HG02938 (cell line): ENCODE data around the gene PRR5L.

Source experiments
- ATAC-seq: cut with Tn5 transposase; IDR thresholded peaks from one replicate; pipeline ENCODE4 v1.9.1; 2021; ENCODE audit warnings: mild to moderate bottlenecking, moderate library complexity; ENCODE audit not compliant: unreplicated experiment

PRR5L gene

DNA sequence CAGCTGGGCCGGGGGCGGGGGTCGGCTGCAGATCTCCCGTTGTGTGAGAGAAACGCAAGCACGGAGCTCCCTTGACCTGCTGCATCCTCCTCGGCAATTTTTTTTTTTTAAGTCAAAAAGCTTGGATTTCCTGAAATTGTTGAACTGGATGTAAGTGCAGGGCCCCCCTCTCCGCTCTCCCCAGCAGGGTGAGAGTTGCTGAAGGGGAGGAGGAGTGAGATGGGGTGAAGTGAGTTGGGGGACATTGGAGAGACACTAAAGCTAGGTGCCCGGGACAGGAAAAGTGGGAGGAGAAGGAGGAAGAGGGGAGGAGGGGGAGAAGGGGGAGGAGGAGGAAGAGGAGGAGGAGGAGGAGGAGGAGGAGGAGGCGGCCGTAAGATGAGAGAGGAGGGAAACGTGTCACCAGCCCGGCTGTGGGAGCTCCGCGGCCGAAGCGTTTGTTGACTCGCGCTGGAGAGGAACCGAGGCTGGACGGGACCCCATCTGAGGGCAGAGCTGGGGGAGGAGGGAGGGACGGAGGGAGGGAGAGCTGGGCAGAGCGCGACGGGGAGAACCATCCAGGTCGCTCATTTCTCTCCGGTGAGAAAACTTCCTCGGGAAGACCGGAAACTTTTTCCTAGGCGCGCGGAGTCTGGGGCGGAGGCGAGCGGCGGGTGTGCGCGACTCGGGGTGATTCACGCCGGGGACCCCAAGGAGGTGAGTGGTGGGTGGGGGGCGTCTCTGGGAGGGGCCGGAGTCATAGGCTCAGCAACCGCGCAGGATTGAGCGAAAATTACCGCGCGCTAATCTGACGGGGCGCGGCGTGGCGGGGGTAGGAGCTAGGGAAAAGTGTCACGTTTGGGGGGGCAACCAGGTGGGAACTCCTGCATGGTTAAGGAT lies 80.2 kb downstream of the PRR5L start:
- no peak for ATAC-seq

DNA sequence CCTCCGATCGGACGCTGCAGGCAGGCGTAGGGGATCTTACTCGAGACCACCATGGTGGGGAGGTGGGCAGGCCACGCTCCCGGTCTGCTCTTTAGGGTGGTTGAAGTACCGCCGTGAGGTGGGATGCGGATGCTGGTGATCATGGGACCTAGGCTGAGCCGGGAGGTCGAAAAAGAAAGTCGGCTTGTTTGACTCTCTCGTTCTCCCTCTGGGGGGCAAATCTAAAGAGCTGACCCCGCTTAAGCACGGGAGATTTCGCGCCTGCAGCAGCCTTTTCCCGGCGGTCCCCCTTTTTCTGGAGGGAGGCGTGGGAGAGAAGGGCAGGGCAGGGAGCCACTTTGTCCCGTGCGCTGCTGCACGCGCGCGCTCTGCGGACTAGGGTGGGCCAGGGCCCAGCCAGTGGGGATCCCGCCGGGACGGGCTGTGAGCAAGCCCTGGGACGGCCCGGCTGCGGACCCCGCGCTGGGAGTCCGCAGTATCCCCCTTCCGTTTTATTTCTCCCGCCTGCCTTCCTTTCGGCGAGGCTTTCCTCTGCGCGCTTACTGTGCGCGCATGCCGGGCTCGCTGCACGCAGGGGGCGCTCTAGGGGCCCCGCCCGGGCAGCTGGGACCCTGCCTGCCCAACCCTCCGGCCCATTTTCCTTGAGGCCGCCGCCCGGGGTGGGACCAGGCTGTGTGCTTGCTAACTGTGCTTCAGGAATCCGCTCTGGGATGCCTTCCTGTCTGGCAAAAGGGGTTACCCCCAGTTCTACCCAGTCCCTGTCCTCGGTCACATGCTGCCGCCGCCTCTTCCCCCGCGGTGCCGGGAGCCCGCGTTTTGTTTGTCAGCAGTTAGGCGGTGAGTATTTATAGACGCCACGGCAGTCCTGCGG lies 81.0 kb downstream of the PRR5L start:
- no peak for ATAC-seq

- ATAC-seq = no peak
These were observed 81.9 kb downstream of the PRR5L start for GRCh38 chr11:36377759-36378564.

DNA sequence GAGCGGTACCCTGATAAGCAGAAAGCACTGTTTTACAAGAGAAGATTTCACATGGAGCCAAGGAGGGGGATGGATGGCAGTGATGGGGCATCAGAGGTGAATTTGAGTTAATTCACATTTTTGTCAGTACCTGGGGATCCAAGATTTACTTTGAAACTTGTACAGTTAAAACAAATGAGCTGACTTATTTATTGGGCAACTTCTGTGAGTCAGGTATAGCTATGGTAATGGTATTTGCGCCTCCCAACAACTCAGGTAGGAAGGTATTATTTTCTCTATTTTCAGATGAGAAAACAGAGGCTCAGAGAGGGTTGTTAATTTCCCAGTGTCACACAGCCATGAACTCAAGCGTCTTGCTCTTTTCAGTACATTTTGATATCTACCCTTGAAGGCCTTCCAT lies 83.6 kb downstream of the PRR5L start:
- no peak for ATAC-seq

DNA sequence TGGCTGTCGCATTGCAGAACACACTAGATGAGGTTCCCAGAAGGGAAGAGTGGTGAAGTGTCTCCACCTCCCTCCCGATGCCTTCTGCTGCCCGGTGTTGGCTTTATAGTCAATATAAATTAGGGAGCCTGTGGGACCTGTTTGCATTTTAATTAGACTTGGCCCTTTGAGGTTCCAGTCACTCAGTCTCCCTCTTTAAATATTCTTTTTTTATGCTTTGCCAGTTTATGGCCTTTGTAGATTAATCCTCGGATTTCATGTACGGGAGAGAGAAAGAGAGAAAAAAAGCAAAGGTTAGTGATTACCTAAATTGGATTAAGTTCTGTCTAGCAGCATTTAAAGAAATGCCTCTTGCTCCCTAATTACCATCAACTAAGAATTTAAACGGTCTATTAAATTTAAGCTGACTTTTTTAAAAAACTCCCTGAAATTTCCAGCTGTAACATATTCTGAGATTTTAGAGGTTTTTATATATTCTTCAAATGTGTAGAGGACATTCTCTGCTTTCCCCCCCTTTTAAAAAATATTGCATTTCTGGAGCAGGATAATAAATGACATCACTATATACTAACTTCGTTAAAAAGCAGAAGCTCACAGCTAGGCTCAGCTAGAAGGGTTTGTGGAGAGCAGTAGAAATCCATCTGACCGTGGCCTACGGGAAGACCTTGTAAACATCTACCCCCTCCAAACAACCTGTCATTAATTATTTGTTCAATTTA lies 84.4 kb downstream of the PRR5L start:
- no peak for ATAC-seq

GRCh38 chr11:36381015-36381360 lies 84.9 kb downstream of the PRR5L start:
- no peak for ATAC-seq

DNA sequence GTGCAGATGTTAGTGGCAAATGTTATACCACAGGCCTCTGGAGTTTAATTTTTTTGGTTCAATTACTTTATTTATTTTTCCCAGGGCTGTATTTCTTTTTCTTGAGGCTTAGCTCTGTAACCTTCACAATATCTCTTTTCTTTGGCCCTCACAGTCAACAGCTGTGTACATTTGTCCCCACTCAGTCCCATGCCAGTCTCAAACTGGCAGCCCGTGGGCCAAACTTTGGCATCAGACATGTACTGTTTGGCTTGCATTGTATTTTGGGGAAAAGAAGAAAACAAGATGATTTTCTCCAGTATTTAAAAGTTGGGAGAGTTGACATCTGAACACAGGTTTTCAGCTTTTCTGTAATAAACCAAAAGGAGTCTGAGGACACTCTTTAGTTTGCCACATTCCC lies 87.1 kb downstream of the PRR5L start:
- ATAC-seq = no peak

- ATAC-seq = no peak
These were observed 89.3 kb downstream of the PRR5L start for GRCh38 chr11:36385121-36385970.

- ATAC-seq = no peak
These were observed 90.3 kb downstream of the PRR5L start for GRCh38 chr11:36386411-36386810.

DNA sequence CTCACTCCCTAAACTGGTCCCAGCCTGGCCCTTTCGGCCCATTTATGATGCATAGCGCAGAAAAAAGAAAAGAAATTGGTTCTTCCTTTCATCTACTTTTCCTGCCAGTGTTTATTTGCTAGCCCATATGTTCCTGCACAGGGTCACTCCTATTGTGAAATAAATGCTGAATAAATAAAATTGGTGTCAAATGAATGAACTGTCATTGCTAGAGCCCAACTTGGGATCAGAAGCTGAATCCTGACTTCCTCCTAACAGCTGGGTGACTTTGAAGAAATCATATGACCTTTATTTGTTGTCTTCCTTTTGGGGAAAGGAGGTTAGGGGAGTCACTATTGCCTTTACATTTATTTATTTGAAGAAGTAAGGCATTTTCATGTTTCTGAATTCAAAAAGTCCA lies 92.0 kb downstream of the PRR5L start:
- ATAC-seq = no peak

DNA sequence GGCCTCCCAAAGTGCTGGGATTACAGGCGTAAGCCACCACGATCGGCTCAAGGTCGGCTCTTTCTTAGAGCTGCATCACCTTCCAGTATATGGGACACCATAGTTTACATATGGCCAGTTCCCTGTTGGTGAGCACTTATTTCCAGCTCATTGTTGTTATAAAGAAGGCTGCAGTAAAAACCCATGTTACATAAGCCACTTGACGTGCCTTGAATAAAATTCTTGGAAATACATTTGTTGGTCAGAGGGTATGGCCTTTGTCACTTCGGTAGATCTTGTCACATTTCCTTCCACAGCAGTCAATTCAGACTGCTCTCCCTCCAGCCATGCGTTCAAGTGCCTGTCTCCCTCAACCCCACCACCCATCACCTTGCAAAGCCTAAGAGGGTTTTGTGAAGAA lies 92.9 kb downstream of the PRR5L start:
- ATAC-seq = no peak

- no peak for ATAC-seq
These were observed 93.7 kb downstream of the PRR5L start for GRCh38 chr11:36389811-36390210.

- ATAC-seq = no peak
These were observed 94.9 kb downstream of the PRR5L start for GRCh38 chr11:36390963-36391471.

GRCh38 chr11:36392196-36392595 lies 96.1 kb downstream of the PRR5L start:
- ATAC-seq = no peak

GRCh38 chr11:36394056-36394455 lies 98.0 kb downstream of the PRR5L start:
- ATAC-seq = no peak

GRCh38 chr11:36394926-36395325 lies 98.8 kb downstream of the PRR5L start:
- no peak for ATAC-seq

DNA sequence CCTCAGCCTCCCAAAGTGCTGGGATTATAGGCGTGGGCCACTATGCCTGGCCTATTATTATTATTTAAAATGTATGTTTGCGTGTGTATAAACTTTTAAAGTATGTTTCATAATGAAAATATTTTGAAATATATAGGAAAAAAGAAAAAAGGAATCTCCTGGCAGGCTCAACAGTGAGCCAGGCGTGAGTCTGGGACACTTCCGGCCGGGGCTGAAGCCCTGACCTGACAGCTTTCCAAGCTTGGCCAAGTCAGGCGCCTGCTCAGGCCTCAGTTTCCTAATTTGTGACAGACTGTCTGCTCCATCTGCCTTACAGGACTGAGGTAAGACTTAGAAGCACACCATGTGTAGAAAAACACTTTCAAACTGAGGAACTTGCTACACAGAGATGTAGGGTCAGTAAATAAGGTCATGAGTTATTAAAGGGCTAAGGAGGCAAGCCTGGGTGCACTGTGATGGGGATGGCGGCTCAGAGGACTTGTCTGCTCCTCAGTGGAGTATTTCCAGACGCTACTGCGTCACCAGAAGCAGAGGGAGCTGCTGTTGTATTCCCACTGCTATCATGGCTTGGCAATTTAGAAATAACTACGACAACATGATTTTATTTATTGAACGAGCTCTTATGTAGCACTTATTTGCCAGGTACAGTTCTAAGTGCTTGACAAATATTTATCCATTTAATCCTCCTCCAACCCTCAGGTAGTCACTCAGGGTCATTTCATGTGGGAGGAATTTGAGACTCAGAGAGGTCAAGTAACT lies 100.1 kb downstream of the PRR5L start:
- no peak for ATAC-seq

- no peak for ATAC-seq
These were observed 102.3 kb downstream of the PRR5L start for GRCh38 chr11:36398231-36398953.
